Fibroblast of lung (primary cell): ENCODE results near the gene PLXNA2. TPM values are rescaled to one million over a fixed set of nuclear protein-coding genes. Genes with fewer than 3 reads are reported as not detected.

Experiments
- DNase-seq, 2 donors: peaks; one replicate each; pipeline versions ENCODE4 v3.0.0 to v3.0.0-alpha.2; 2010; ENCODE audit warnings: low read depth in 2 of 2
- H2AFZ ChIP-seq: 2 replicates; pipeline ENCODE4 v1.5.1; 2012; ENCODE audit warnings: low read length, control low read depth, inconsistent platforms
- H3K27ac ChIP-seq: 2 replicates; pipeline ENCODE4 v1.5.1; 2011; ENCODE audit warnings: low read length, control low read depth; ENCODE audit not compliant: insufficient read depth
- H3K27me3 ChIP-seq: 2 replicates; pipeline ENCODE4 v1.5.1; 2011; ENCODE audit warnings: mild to moderate bottlenecking, low read length; ENCODE audit not compliant: control insufficient read depth, insufficient read depth
- H3K36me3 ChIP-seq: 2 replicates; pipeline ENCODE4 v1.5.1; 2011; ENCODE audit warnings: low read length; ENCODE audit not compliant: control insufficient read depth, insufficient read depth
- H3K4me1 ChIP-seq: 2 replicates; pipeline ENCODE4 v1.5.1; 2011; ENCODE audit warnings: low read length; ENCODE audit not compliant: control insufficient read depth, insufficient read depth; ENCODE audit errors: extremely low read depth
- H3K4me2 ChIP-seq: 2 replicates; pipeline ENCODE4 v1.5.1; 2011; ENCODE audit warnings: low read length, control low read depth; ENCODE audit not compliant: insufficient read depth; ENCODE audit errors: extremely low read depth
- H3K4me3 ChIP-seq, 4 experiments: fragments of 200-600 bp in 1 of 4; sonication (generic) in 1 of 4; replicated peaks in 1 of 4; 2 replicates each; pipeline ENCODE4 v1.5.1; 2011 to 2016; ENCODE audit warnings: low read length in 4 of 4, low read depth in 3 of 4, mild to moderate bottlenecking in 3 of 4, control low read depth in 2 of 4, inconsistent platforms in 1 of 4, mixed read lengths in 1 of 4; ENCODE audit not compliant: insufficient read depth in 1 of 4; ENCODE audit errors: control extremely low read depth in 1 of 4
- H3K79me2 ChIP-seq: 2 replicates; pipeline ENCODE4 v1.5.1; 2012; ENCODE audit warnings: mild to moderate bottlenecking, low read length, inconsistent platforms; ENCODE audit not compliant: control insufficient read depth, insufficient read depth
- H3K9ac ChIP-seq: 2 replicates; pipeline ENCODE4 v1.5.1; 2011; ENCODE audit warnings: mild to moderate bottlenecking, low read length, control low read depth; ENCODE audit not compliant: insufficient read depth
- H3K9me3 ChIP-seq: 2 replicates; pipeline ENCODE4 v1.5.1; 2012; ENCODE audit warnings: low read depth, low read length; ENCODE audit not compliant: control insufficient read depth, insufficient read depth
- H4K20me1 ChIP-seq: 2 replicates; pipeline ENCODE4 v1.5.1; 2011; ENCODE audit warnings: low read length; ENCODE audit not compliant: control insufficient read depth, insufficient read depth; ENCODE audit errors: extremely low read depth
- CTCF ChIP-seq, 2 donors: IDR thresholded peaks in 1 of 2; conservative IDR thresholded peaks in 1 of 2; 1 replicate in 1 of 2; 2 replicates in 1 of 2; pipeline ENCODE4 v1.5.1; 2011 to 2012; ENCODE audit warnings: low read length in 2 of 2, control low read depth in 1 of 2, inconsistent platforms in 1 of 2, low read depth in 1 of 2, mild to moderate bottlenecking in 1 of 2
- EZH2 ChIP-seq: IDR thresholded peaks from 2 replicates; pipeline ENCODE4 v1.5.1; 2012; ENCODE audit warnings: low read length, control low read depth, mild to moderate bottlenecking; ENCODE audit errors: missing control alignments
- polyA plus RNA-seq, 2 donors: library from polyadenylated mRNA; depleted of rRNA in 1 of 2; stranded (reverse) in 1 of 2; unstranded in 1 of 2; fragments of >200 nt; gene quantifications; 2 replicates each; pipeline ENCODE4 v1.2.1, GENCODE V29; 2011 to 2012; ENCODE audit warnings: missing spikeins in 1 of 2
- total RNA-seq: library from RNA; depleted of rRNA; stranded (reverse); fragments of >200 nt; gene quantifications from 2 replicates; pipeline ENCODE4 v1.2.1, GENCODE V29; 2014

PLXNA2 gene
- total and polyA plus RNA-seq, 2 donors (not counting 1 experiment from before 2014, with no cell fraction given), result 0.43 to 2.0 TPM

GRCh38 chr1:208007319-208007937 is 236.8 kb downstream of the PLXNA2 start:
- H3K4me2 ChIP-seq, result peak overlapping the region; percentile 38
- H3K36me3 ChIP-seq, result no peaks in the 10 kb centered on the region
- DNase-seq, result peak in 1 of 2 donors; percentile 55
- TF ChIP-seq EZH2 (no peak), CTCF (conservative IDR thresholded peaks at IDR 0.05 in 1 of 2, IDR thresholded peaks at IDR 0.05 in 1 of 2; ENCODE audit: low read depth in 1 of 2, low read length in 2 of 2) (no peak)
- H3K9ac ChIP-seq, result no peak overlapping the region
- no peaks in the 10 kb centered on the region for H3K79me2 ChIP-seq
- H3K4me1 ChIP-seq, result no peaks in the 10 kb centered on the region
- H3K27me3 ChIP-seq, result no peaks in the 10 kb centered on the region
- H4K20me1 ChIP-seq, result no peaks in the 10 kb centered on the region
- H3K9me3 ChIP-seq, result no peaks in the 10 kb centered on the region
- H3K27ac ChIP-seq, result no peak overlapping the region
- no peak overlapping the region for H2AFZ ChIP-seq
- H3K4me3 ChIP-seq, result no peak overlapping the region

GRCh38 chr1:208006258-208006920 is 237.8 kb downstream of the PLXNA2 start:
- Histone ChIP-seq H3K9me3 (no peaks in the 10 kb centered on the region), H3K4me3 (no peak overlapping the region), H3K27me3 (no peaks in the 10 kb centered on the region), H2AFZ (no peak overlapping the region), H3K36me3 (no peaks in the 10 kb centered on the region), H3K9ac (no peak overlapping the region), H3K27ac (no peak overlapping the region), H3K4me1 (no peaks in the 10 kb centered on the region), H4K20me1 (no peaks in the 10 kb centered on the region), H3K79me2 (no peaks in the 10 kb centered on the region), H3K4me2 (no peak overlapping the region)
- no peak for TF ChIP-seq CTCF (conservative IDR thresholded peaks at IDR 0.05 in 1 of 2, IDR thresholded peaks at IDR 0.05 in 1 of 2; ENCODE audit: low read depth in 1 of 2, low read length in 2 of 2)
- TF ChIP-seq EZH2, result no peak
- DNase-seq, result peak in 1 of 2 donors; percentile 77

GRCh38 chr1:208004851-208005250 is 239.3 kb downstream of the PLXNA2 start:
- Histone ChIP-seq H3K27ac (no peak overlapping the region), H3K4me2 (no peak overlapping the region), H3K79me2 (no peaks in the 10 kb centered on the region), H3K4me3 (no peak overlapping the region), H3K36me3 (no peaks in the 10 kb centered on the region), H3K9ac (no peak overlapping the region), H2AFZ (no peak overlapping the region), H4K20me1 (no peaks in the 10 kb centered on the region), H3K9me3 (no peaks in the 10 kb centered on the region), H3K27me3 (no peaks in the 10 kb centered on the region), H3K4me1 (no peaks in the 10 kb centered on the region)
- peak in 1 of 2 donors; percentile 93 for DNase-seq
- no peak for TF ChIP-seq CTCF (conservative IDR thresholded peaks at IDR 0.05 in 1 of 2, IDR thresholded peaks at IDR 0.05 in 1 of 2; ENCODE audit: low read depth in 1 of 2, low read length in 2 of 2)
- TF ChIP-seq EZH2, result no peak
